Testis (tissue), 3 donors: ENCODE results near the gene DDOST. TPM values are rescaled to one million over a fixed set of nuclear protein-coding genes. Genes with fewer than 3 reads are reported as not detected.

Experiments
- DNase-seq: peaks from one replicate; pipeline ENCODE4 v3.0.0-alpha.2; 2019
- H3K27ac ChIP-seq, 2 donors: fragments of 200-600 bp; sonication (generic); one replicate each; pipeline ENCODE4 v1.5.1; 2019
- H3K27me3 ChIP-seq: fragments of 200-600 bp; sonication (generic); one replicate; pipeline ENCODE4 v1.5.1; 2019
- H3K36me3 ChIP-seq: fragments of 200-600 bp; sonication (generic); one replicate; pipeline ENCODE4 v1.5.1; 2017; ENCODE audit warnings: low read depth; ENCODE audit errors: missing control alignments
- H3K4me1 ChIP-seq: fragments of 200-600 bp; sonication (generic); one replicate; pipeline ENCODE4 v1.5.1; 2019
- H3K4me3 ChIP-seq, 2 donors: fragments of 200-600 bp; sonication (generic); one replicate each; pipeline ENCODE4 v1.5.1; 2017 to 2019
- H3K9me3 ChIP-seq: fragments of 200-600 bp; sonication (generic); one replicate; pipeline ENCODE4 v1.5.1; 2017
- POLR2A ChIP-seq: fragments of 450-650 bp; IDR thresholded peaks from one replicate; pipeline ENCODE4 v1.6.1; 2017; ENCODE audit warnings: antibody characterized with exemption, mild to moderate bottlenecking, moderate library complexity
- WGBS, 2 donors: methylation state at CpG; one replicate each; pipeline ENCODE4 v1.1.5; 2018; 5-methylcytosine and 5-hydroxymethylcytosine counted together
- intact Hi-C: fragments of 100-400 bp; cut with DNase I; formaldehyde crosslinking; loops from one replicate; pipeline ENCODE4 v1.15.1; 2023; ENCODE audit warnings: low total_unique reads
- polyA plus RNA-seq: library from polyadenylated mRNA; stranded (reverse); fragments of 350-450 nt; fragmentation: Illumina TruSeq; extraction: RNeasy Lipid Tissue Mini Kit (QIAGEN cat#74804); gene quantifications from one replicate; pipeline ENCODE4 v1.2.3, GENCODE V29; 2014; ENCODE audit warnings: low read depth, low replicate concordance; ENCODE audit not compliant: insufficient read depth
- total RNA-seq, 2 donors: library from RNA; depleted of rRNA; stranded (reverse); fragments of >200 nt; gene quantifications; one replicate each; pipeline ENCODE4 v1.2.3, GENCODE V29; 2016
- TF ChIP-seq, protein P1 (sequence below), 3 experiments: fragments of 450-650 bp in 2 of 3; fragments of 200-600 bp in 1 of 3; sonication (generic) in 1 of 3; IDR thresholded peaks; one replicate each; pipeline ENCODE4 v1.5.1; 2016 to 2019; ENCODE audit warnings: antibody characterized with exemption in 3 of 3, mild to moderate bottlenecking in 2 of 3, moderate library complexity in 1 of 3

The DDOST gene
- total and polyA plus RNA-seq, 3 donors from 2014 or later = 207 to 275 (median 237) TPM

DNA sequence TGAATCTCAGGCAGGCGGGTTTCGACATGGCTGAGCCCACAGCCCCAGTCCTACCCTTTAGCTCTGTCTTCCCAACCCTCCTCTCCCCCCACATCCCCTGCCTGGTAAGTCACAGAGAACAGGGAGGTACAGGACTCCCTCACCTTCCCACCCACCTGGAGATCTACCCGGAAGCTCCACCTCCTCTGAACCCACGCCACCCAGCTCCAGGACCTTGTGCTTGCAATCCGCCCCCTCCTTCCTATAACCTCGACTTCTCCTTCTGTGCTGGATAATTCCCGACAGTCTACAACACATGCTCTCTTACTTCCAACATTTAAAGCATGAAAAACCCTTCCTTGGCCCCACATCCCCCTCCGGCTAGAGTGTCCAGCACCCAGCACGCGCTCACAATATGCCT is 34.3 kb upstream of the DDOST start:
- WGBS, 2 donors = 54 to 78% methylated on average over 10 of the region's 10 CpGs
- H3K27me3 ChIP-seq = no peaks in the 10 kb centered on the region
- intact Hi-C loops = loop anchor here (10.0 kb wide), 1 partner anchor 499 kb away; no protein-coding TSS in a partner anchor
- no peaks in the 10 kb centered on the region for H3K9me3 ChIP-seq
- DNase-seq = no peak
- no peak overlapping the region for H3K27ac ChIP-seq
- H3K4me3 ChIP-seq = no peak overlapping the region
- TF ChIP-seq POLR2A = no peak
- TF ChIP-seq, protein P1, sequence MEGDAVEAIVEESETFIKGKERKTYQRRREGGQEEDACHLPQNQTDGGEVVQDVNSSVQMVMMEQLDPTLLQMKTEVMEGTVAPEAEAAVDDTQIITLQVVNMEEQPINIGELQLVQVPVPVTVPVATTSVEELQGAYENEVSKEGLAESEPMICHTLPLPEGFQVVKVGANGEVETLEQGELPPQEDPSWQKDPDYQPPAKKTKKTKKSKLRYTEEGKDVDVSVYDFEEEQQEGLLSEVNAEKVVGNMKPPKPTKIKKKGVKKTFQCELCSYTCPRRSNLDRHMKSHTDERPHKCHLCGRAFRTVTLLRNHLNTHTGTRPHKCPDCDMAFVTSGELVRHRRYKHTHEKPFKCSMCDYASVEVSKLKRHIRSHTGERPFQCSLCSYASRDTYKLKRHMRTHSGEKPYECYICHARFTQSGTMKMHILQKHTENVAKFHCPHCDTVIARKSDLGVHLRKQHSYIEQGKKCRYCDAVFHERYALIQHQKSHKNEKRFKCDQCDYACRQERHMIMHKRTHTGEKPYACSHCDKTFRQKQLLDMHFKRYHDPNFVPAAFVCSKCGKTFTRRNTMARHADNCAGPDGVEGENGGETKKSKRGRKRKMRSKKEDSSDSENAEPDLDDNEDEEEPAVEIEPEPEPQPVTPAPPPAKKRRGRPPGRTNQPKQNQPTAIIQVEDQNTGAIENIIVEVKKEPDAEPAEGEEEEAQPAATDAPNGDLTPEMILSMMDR (IDR thresholded peaks at IDR 0.05) = no peak
- H3K4me1 ChIP-seq = peaks cover 5% of the 10 kb centered on the region
- H3K36me3 ChIP-seq = no peaks in the 10 kb centered on the region

DNA sequence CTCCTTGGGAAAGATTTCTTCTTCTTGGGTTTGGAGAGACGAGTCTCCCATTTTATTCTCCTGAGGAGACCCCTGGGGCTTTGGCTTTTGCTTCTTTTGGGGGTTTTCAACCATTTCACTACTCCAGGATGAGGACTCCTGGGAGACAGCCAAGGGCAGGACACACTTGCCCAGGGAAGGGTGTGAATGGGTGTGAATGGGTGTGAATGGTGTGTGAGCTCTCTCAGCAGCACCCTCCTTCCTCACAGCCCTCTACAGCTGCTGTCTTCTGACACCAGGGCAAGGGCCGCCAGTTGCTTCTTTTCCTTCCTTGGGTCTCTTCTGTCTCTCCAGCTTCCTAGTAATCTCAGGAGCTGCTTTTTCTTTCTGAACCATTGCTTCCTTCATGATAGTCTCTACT is 32.5 kb upstream of the DDOST start:
- Histone ChIP-seq H3K4me3 (no peak overlapping the region), H3K9me3 (no peaks in the 10 kb centered on the region), H3K4me1 (peaks cover 5% of the 10 kb centered on the region), H3K27me3 (no peaks in the 10 kb centered on the region), H3K27ac (no peak overlapping the region), H3K36me3 (no peaks in the 10 kb centered on the region)
- TF ChIP-seq, protein P1 (IDR thresholded peaks at IDR 0.05) = no peak
- TF ChIP-seq POLR2A = no peak
- no peak for DNase-seq
- WGBS, 2 donors = 77 to 94% methylated on average over 2 of the region's 2 CpGs
- intact Hi-C loops = loop anchor here (10.0 kb wide), 1 partner anchor 501 kb away; no protein-coding TSS in a partner anchor

DNA sequence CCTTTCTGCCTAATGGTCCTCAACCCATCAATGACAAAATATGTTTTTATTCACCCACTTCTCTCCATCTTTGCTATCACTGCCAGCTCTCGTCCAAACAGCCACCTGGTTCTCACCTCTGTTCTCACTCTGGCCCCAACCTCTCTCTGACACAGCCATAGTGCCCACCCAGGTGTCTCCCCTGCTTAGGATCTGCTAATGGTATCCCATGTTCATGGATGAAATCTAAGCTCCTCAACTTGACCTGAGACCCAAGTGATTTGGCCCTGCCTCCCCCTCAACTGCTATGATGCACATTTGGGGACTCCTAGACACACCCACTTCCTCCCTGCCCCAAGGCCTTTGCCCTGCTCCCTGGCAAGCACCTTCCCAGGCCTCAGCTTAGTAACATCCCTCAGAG is 30.7 kb upstream of the DDOST start:
- no peak for DNase-seq
- no peak overlapping the region for H3K4me3 ChIP-seq
- no peak overlapping the region for H3K27ac ChIP-seq
- no peaks in the 10 kb centered on the region for H3K4me1 ChIP-seq
- 97 to 100% methylated on average over 1 of the region's 1 CpG for WGBS, 2 donors
- TF ChIP-seq POLR2A = no peak
- H3K9me3 ChIP-seq = no peaks in the 10 kb centered on the region
- no peaks in the 10 kb centered on the region for H3K36me3 ChIP-seq
- intact Hi-C loops = loop anchor here (10.0 kb wide), 1 partner anchor 503 kb away; no protein-coding TSS in a partner anchor
- no peaks in the 10 kb centered on the region for H3K27me3 ChIP-seq

DNA sequence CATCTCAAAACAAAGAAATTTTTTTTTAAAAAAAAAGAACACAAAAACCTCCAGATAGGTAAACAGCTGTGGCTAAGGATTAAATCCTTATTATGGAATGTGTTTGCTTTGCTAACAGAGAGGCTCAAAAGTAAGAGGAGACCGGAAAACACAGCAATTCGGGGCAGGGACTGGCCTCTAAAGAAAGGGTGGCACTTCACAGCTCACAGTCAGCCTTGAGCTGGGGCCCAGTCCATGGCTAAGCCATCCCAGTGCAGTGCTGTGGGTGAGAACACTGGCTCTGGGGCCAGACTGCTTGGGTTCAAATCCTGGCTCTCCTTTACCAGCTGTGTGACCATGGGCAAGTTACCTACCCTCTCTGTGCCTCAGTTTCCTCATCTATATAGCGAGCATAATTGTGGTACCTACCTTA is 28.5 kb upstream of the DDOST start:
- Histone ChIP-seq H3K36me3 (no peaks in the 10 kb centered on the region), H3K4me1 (peaks cover 12% of the 10 kb centered on the region), H3K27ac (no peak overlapping the region), H3K4me3 (no peak overlapping the region), H3K9me3 (no peaks in the 10 kb centered on the region), H3K27me3 (no peaks in the 10 kb centered on the region)
- no peak for DNase-seq
- intact Hi-C loops = loop anchor here (10.0 kb wide), 1 partner anchor 505 kb away; no protein-coding TSS in a partner anchor
- 88 to 92% methylated on average over 3 of the region's 3 CpGs for WGBS, 2 donors
- no peak for TF ChIP-seq POLR2A
- TF ChIP-seq, protein P1 (IDR thresholded peaks at IDR 0.05) = no peak

DNA sequence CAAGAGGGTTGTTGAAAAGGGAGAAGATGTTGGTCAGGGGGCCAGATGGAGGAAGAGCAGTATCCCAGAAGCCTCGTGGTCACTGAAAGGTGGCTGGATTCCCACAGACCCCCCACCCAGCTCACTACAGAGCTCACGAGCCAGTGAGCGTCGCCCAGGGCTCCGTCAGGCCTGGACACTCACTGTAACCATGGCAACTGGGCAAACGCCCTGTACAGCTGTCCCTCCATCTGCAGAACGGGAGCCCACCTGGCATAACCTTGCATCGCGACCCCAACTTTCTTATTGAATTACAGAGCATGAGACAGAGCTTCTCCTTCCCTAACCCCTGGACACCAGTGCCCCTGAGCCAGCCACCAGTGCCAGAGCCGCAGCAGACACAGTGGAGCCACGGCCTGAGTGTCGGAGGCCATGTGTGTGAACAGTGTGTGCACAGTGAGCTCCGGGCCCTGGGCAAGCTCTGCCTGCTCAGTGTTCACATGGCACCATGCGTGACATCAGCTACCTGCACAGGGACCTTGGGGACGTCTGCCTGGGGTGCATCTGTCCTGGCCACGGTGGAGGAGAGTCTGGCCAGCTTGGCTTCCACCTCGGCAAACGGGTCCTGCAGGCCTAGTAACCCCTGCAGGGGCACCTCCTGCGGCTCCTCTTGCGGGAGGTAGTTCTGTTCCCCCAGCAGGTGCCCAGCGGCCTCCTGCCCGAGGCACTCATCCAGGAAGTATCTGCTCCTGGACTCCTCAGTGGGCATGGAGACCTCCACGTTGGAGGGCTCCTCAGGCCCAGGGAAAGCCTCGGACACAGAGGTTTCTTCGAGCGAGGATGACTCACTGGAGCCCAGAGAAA is 25.9 kb upstream of the DDOST start:
- Histone ChIP-seq H3K27me3 (no peaks in the 10 kb centered on the region), H3K4me3 (no peak overlapping the region), H3K36me3 (no peaks in the 10 kb centered on the region), H3K27ac (no peak overlapping the region), H3K4me1 (peaks cover 22% of the 10 kb centered on the region), H3K9me3 (no peaks in the 10 kb centered on the region)
- TF ChIP-seq, protein P1 (IDR thresholded peaks at IDR 0.05) = no peak
- TF ChIP-seq POLR2A = no peak
- DNase-seq = no peak
- WGBS, 2 donors = 91 to 92% methylated on average over 12 to 26 of the region's 26 CpGs
- intact Hi-C loops = no loop called here
